OCI-LY1 (cell line): ENCODE results near the gene KLK5.

Source experiments
- H2AFZ ChIP-seq: fragments of 200-600 bp; sonication (generic), shearing (Covaris generic); 2 replicates; pipeline ENCODE4 v1.6.0; 2014; ENCODE audit warnings: antibody characterized with exemption, mild to moderate bottlenecking, low read length
- H3F3A ChIP-seq: fragments of 200-600 bp; sonication (generic), shearing (Covaris generic); 2 replicates; pipeline ENCODE4 v1.6.0; 2014; ENCODE audit warnings: mild to moderate bottlenecking, antibody characterized with exemption, low read length, moderate library complexity; ENCODE audit not compliant: insufficient read depth
- H3K27ac ChIP-seq: fragments of 200-600 bp; sonication (generic); 2 replicates; pipeline ENCODE4 v1.5.1; 2014; ENCODE audit warnings: low read length, mixed run types, mild to moderate bottlenecking, low read depth; ENCODE audit not compliant: poor library complexity, severe bottlenecking
- H3K27me3 ChIP-seq: fragments of 200-600 bp; sonication (generic); 2 replicates; pipeline ENCODE4 v1.6.0; 2014; ENCODE audit warnings: antibody characterized with exemption, mild to moderate bottlenecking, low read length, moderate library complexity; ENCODE audit not compliant: insufficient read depth
- H3K36me3 ChIP-seq: fragments of 200-600 bp; sonication (generic); 2 replicates; pipeline ENCODE4 v1.6.1; 2014; ENCODE audit warnings: mild to moderate bottlenecking, antibody characterized with exemption, low read length, moderate library complexity, mixed read lengths; ENCODE audit not compliant: insufficient read depth
- H3K4me1 ChIP-seq: fragments of 200-600 bp; sonication (generic); 2 replicates; pipeline ENCODE4 v1.5.1; 2014; ENCODE audit warnings: mild to moderate bottlenecking, low read length, moderate library complexity; ENCODE audit not compliant: insufficient read depth, severe bottlenecking
- H3K4me2 ChIP-seq: fragments of 200-600 bp; sonication (generic), shearing (Covaris generic); 2 replicates; pipeline ENCODE4 v1.6.1; 2014; ENCODE audit warnings: low read length
- H3K4me3 ChIP-seq: fragments of 200-600 bp; sonication (generic); 2 replicates; pipeline ENCODE4 v1.5.1; 2014; ENCODE audit warnings: low read length, low read depth, mild to moderate bottlenecking, mixed read lengths; ENCODE audit not compliant: poor library complexity, severe bottlenecking
- H3K79me2 ChIP-seq: fragments of 200-600 bp; shearing (Covaris generic); 2 replicates; pipeline ENCODE4 v1.6.1; 2016; ENCODE audit warnings: mixed run types, low read length, mixed read lengths; ENCODE audit not compliant: insufficient read depth
- H3K9ac ChIP-seq: fragments of 200-600 bp; sonication (generic), shearing (Covaris generic); 2 replicates; pipeline ENCODE4 v1.6.1; 2014; ENCODE audit warnings: mild to moderate bottlenecking, low read length, mixed read lengths
- H3K9me2 ChIP-seq: fragments of 200-600 bp; sonication (generic), shearing (Covaris generic); 2 replicates; pipeline ENCODE4 v1.6.1; 2014; ENCODE audit warnings: low read depth, mild to moderate bottlenecking, low read length, mixed read lengths
- H3K9me3 ChIP-seq: fragments of 200-600 bp; shearing (Covaris generic); 2 replicates; pipeline ENCODE4 v1.6.1; 2014; ENCODE audit warnings: low read length, mixed read lengths
- H4K20me1 ChIP-seq: fragments of 200-600 bp; sonication (generic), shearing (Covaris generic); 2 replicates; pipeline ENCODE4 v1.6.0; 2016; ENCODE audit warnings: mild to moderate bottlenecking, low read length; ENCODE audit not compliant: insufficient read depth
- EZH2 ChIP-seq: fragments of 200-600 bp; sonication (generic), shearing (Covaris generic); IDR thresholded peaks from 2 replicates; pipeline ENCODE4 v1.8.0; 2017; ENCODE audit warnings: borderline replicate concordance, mixed run types, mild to moderate bottlenecking, antibody characterized with exemption, low read length, moderate library complexity, mixed read lengths
- TF ChIP-seq, protein P1 (sequence below): fragments of 200-600 bp; sonication (generic), shearing (Covaris generic); IDR thresholded peaks from 2 replicates; pipeline ENCODE4 v1.5.1; 2017; ENCODE audit warnings: mild to moderate bottlenecking, antibody characterized with exemption, low read length, moderate library complexity, mixed read lengths

The KLK5 gene

DNA sequence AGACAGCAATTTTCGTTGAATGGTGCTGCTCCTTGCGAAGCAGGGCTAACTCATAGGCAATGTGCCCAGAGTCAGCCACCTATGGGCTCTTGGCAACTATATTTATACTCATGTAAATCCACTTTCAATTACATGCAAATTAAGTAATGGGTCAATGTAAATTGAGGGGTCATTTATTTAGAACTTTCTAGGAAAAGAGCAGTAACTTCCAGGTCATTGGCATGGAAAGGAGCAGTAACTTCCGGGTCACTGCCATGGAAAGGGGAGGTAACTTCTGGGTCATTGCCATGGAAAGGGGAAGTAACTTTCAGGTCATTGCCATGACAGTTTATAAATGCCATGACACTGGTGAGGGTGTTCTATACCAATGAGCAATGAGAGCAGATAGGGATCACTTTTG, 53.3 kb downstream of the KLK5 start:
- Histone ChIP-seq H2AFZ (no peak overlapping the region), H3K27ac (no peak overlapping the region), H3K36me3 (no peaks in the 10 kb centered on the region; the same call in 1 of the 2 replicates), H3K4me2 (no peak overlapping the region), H3K4me3 (no peak overlapping the region), H4K20me1 (no peaks in the 10 kb centered on the region), H3K79me2 (no peaks in the 10 kb centered on the region), H3K9me2 (no peaks in the 10 kb centered on the region), H3K27me3 (no peaks in the 10 kb centered on the region), H3K9ac (no peak overlapping the region), H3K9me3 (0 out of 2 replicates have a peak, but pooled peaks cover 3% of the 10 kb centered on the region), H3F3A (no peaks in the 10 kb centered on the region), H3K4me1 (no peaks in the 10 kb centered on the region)
- TF ChIP-seq EZH2, result no peak

GRCh38 chr19:50898018-50898417, 54.8 kb downstream of the KLK5 start:
- Histone ChIP-seq H3K27ac (no peak overlapping the region), H3K9ac (no peak overlapping the region), H3K4me2 (no peak overlapping the region), H4K20me1 (no peaks in the 10 kb centered on the region), H3K4me1 (no peaks in the 10 kb centered on the region), H3F3A (no peaks in the 10 kb centered on the region), H3K9me2 (no peaks in the 10 kb centered on the region), H2AFZ (no peak overlapping the region), H3K79me2 (no peaks in the 10 kb centered on the region), H3K4me3 (no peak overlapping the region), H3K9me3 (0 out of 2 replicates have a peak, but pooled peaks cover 3% of the 10 kb centered on the region), H3K27me3 (no peaks in the 10 kb centered on the region), H3K36me3 (no peaks in the 10 kb centered on the region; the same call in 1 of the 2 replicates)
- TF ChIP-seq EZH2, result no peak
- TF ChIP-seq, protein P1, sequence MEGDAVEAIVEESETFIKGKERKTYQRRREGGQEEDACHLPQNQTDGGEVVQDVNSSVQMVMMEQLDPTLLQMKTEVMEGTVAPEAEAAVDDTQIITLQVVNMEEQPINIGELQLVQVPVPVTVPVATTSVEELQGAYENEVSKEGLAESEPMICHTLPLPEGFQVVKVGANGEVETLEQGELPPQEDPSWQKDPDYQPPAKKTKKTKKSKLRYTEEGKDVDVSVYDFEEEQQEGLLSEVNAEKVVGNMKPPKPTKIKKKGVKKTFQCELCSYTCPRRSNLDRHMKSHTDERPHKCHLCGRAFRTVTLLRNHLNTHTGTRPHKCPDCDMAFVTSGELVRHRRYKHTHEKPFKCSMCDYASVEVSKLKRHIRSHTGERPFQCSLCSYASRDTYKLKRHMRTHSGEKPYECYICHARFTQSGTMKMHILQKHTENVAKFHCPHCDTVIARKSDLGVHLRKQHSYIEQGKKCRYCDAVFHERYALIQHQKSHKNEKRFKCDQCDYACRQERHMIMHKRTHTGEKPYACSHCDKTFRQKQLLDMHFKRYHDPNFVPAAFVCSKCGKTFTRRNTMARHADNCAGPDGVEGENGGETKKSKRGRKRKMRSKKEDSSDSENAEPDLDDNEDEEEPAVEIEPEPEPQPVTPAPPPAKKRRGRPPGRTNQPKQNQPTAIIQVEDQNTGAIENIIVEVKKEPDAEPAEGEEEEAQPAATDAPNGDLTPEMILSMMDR, result no peak

DNA sequence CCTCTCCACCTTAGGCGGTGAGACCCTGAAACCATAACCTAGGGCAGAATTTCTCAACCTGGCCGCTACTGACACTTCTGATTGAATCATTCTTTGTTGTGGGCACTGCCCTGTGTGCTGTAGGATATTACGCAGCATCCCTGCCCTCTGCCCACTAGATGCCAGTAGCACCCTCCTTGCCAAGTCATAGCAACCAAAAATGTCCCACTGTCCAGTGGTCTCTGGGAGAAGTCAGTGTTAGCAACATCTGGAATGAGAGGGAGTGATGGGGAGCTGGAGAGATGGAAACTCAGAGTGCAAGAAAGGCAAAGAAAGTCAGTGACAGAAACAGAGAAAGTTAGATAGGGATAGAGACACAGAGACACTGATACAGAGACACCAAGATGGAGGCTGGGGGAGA, 55.2 kb downstream of the KLK5 start:
- Histone ChIP-seq H3K9me2 (no peaks in the 10 kb centered on the region), H3K4me3 (no peak overlapping the region), H3K27me3 (no peaks in the 10 kb centered on the region), H3K9ac (no peak overlapping the region), H2AFZ (no peak overlapping the region), H3K27ac (no peak overlapping the region), H3K4me1 (no peaks in the 10 kb centered on the region), H3K36me3 (no peaks in the 10 kb centered on the region; the same call in 1 of the 2 replicates), H3K9me3 (0 out of 2 replicates have a peak, but pooled peaks cover 3% of the 10 kb centered on the region), H3F3A (no peaks in the 10 kb centered on the region), H3K79me2 (no peaks in the 10 kb centered on the region), H3K4me2 (no peak overlapping the region), H4K20me1 (no peaks in the 10 kb centered on the region)
- TF ChIP-seq, protein P1, result no peak
- no peak for TF ChIP-seq EZH2

- no peaks in the 10 kb centered on the region; the same call in 1 of the 2 replicates for H3K36me3 ChIP-seq
- no peaks in the 10 kb centered on the region for H4K20me1 ChIP-seq
- no peak for TF ChIP-seq EZH2
- TF ChIP-seq, protein P1, result no peak
- H3F3A ChIP-seq, result no peaks in the 10 kb centered on the region
- no peaks in the 10 kb centered on the region for H3K9me2 ChIP-seq
- no peak overlapping the region for H3K27ac ChIP-seq
- H3K4me3 ChIP-seq, result no peak overlapping the region
- no peaks in the 10 kb centered on the region for H3K79me2 ChIP-seq
- H3K9ac ChIP-seq, result no peak overlapping the region
- no peak overlapping the region for H3K4me2 ChIP-seq
- H2AFZ ChIP-seq, result no peak overlapping the region
- H3K9me3 ChIP-seq, result 0 out of 2 replicates have a peak, but pooled peaks cover 3% of the 10 kb centered on the region
- H3K4me1 ChIP-seq, result no peaks in the 10 kb centered on the region
- no peaks in the 10 kb centered on the region for H3K27me3 ChIP-seq
These were observed 55.6 kb downstream of the KLK5 start for GRCh38 chr19:50897191-50897607.
